K562 (cell line): ENCODE measurements around the gene TTC28. TPM values are rescaled to one million over a fixed set of nuclear protein-coding genes. Genes with fewer than 3 reads are reported as not detected.
A peak's percentile ranks its signal among the peaks of the same experiment; 100 is the strongest.

Source experiments
- ATAC-seq: fragments of 200-7000 bp; cut with Tn5 transposase; 3 replicates; pipeline ENCODE4 v1.9.1; 2020; ENCODE audit warnings: moderate library complexity
- BruUV-seq: library from RNA; stranded (reverse); fragments of 400-500 nt; replicated peaks from 2 replicates; lab custom pipeline; 2021; lab: Mats Ljungman, UMichigan
- CTCF ChIA-PET: fragments of 300-600 bp; formaldehyde crosslinking; extraction: SDS; loops from one replicate; lab custom pipeline; 2021; ENCODE audit warnings: low intra/inter-chr PET ratio; lab: Yijun Ruan, JAX
- POLR2A ChIA-PET: fragments of 300-600, 350-650 bp; sonication (Branson Sonifier 250); formaldehyde crosslinking; extraction: SDS; loops from one replicate; lab custom pipeline; 2021; ENCODE audit warnings: antibody characterized with exemption, inconsistent platforms; lab: Yijun Ruan, JAX
- DNase-seq, 4 experiments: peaks; one replicate each; pipeline versions ENCODE4 v3.0.0 to v3.0.0-alpha.2; 2011 to 2018; ENCODE audit warnings: low spot score in 3 of 4, mixed read lengths in 3 of 4; ENCODE audit errors: extremely low read depth in 1 of 4
- FAIRE-seq: peaks from 2 replicates; lab custom pipeline; 2011; peaks lifted over from hg19 to GRCh38; lab: Jason Lieb, UNC
- H2AFZ ChIP-seq: 2 replicates; pipeline ENCODE4 v1.6.0; 2011; ENCODE audit warnings: low read depth, low read length, control low read depth, inconsistent platforms
- H3K27ac ChIP-seq: fragments of 200-600 bp; 3 replicates; pipeline ENCODE4 v1.8.0; 2011; ENCODE audit warnings: low read depth, mild to moderate bottlenecking, control low read depth, inconsistent platforms, low read length, moderate library complexity, mixed read lengths; ENCODE audit errors: extremely low read depth
- H3K27me3 ChIP-seq, 2 experiments: fragments of 300-600 bp in 1 of 2; 2 replicates in 1 of 2; 3 replicates in 1 of 2; pipeline versions ENCODE4 v1.6.0 to v1.8.0; 2011; ENCODE audit warnings: inconsistent platforms in 2 of 2, low read length in 2 of 2, mild to moderate bottlenecking in 1 of 2, mixed read lengths in 1 of 2, moderate library complexity in 1 of 2; ENCODE audit not compliant: control insufficient read depth in 2 of 2, insufficient read depth in 2 of 2
- H3K36me3 ChIP-seq: fragments of 300-600 bp; 3 replicates; pipeline ENCODE4 v1.8.0; 2011; ENCODE audit warnings: mild to moderate bottlenecking, low read length, inconsistent platforms; ENCODE audit not compliant: control insufficient read depth, insufficient read depth
- H3K4me1 ChIP-seq, 2 experiments: fragments of 200-600 bp in 1 of 2; replicated peaks in 1 of 2; 2 replicates in 1 of 2; 3 replicates in 1 of 2; pipeline versions ENCODE4 v1.5.1 to v1.8.0; 2011; ENCODE audit warnings: inconsistent platforms in 2 of 2, low read length in 2 of 2, mild to moderate bottlenecking in 1 of 2, mixed read lengths in 1 of 2, moderate library complexity in 1 of 2; ENCODE audit not compliant: control insufficient read depth in 2 of 2, insufficient read depth in 2 of 2
- H3K4me2 ChIP-seq: 2 replicates; pipeline ENCODE4 v1.6.1; 2011; ENCODE audit warnings: low read length, control low read depth, inconsistent platforms, mixed read lengths; ENCODE audit not compliant: insufficient read depth
- H3K4me3 ChIP-seq: fragments of 200-600 bp; sonication (generic), shearing (Covaris generic); 2 replicates; pipeline ENCODE4 v1.5.1; 2016; ENCODE audit warnings: control low read depth, inconsistent platforms
- H3K79me2 ChIP-seq: fragments of 200-600 bp; 3 replicates; pipeline ENCODE4 v1.8.0; 2011; ENCODE audit warnings: low read length, inconsistent platforms; ENCODE audit not compliant: control insufficient read depth, insufficient read depth
- H3K9ac ChIP-seq, 2 experiments: 2 replicates each; pipeline versions ENCODE4 v1.6.0 to v1.6.1; 2011; ENCODE audit warnings: low read depth in 2 of 2, low read length in 2 of 2, control low read depth in 1 of 2, inconsistent platforms in 1 of 2, mild to moderate bottlenecking in 1 of 2, mixed read lengths in 1 of 2; ENCODE audit not compliant: insufficient read depth in 1 of 2
- H3K9me1 ChIP-seq: one replicate; pipeline ENCODE4 v1.6.0; 2011; ENCODE audit warnings: inconsistent platforms, mild to moderate bottlenecking, low read length, moderate library complexity; ENCODE audit not compliant: control insufficient read depth, insufficient read depth
- H3K9me3 ChIP-seq: replicated peaks from 2 replicates; pipeline ENCODE4 v1.5.1; 2011; ENCODE audit warnings: low read depth, low read length, inconsistent platforms; ENCODE audit not compliant: control insufficient read depth, insufficient read depth
- H4K20me1 ChIP-seq: replicated peaks from 2 replicates; pipeline ENCODE4 v1.6.1; 2011; ENCODE audit warnings: low read length, inconsistent platforms, mixed read lengths; ENCODE audit not compliant: control insufficient read depth, insufficient read depth
- CBFA2T2 ChIP-seq: fragments of 450-650 bp; conservative IDR thresholded peaks from 2 replicates; pipeline ENCODE4 v1.6.1; 2017; ENCODE audit warnings: mild to moderate bottlenecking
- CBX3 ChIP-seq, 2 experiments: IDR thresholded peaks; 1 replicate in 1 of 2; 2 replicates in 1 of 2; pipeline ENCODE4 v1.6.1; 2012; ENCODE audit warnings: inconsistent platforms in 2 of 2, low read length in 2 of 2, borderline replicate concordance in 1 of 2, control low read depth in 1 of 2
- CBX5 ChIP-seq: IDR thresholded peaks from 2 replicates; pipeline ENCODE4 v1.6.1; 2014; ENCODE audit warnings: low read depth, borderline replicate concordance
- GATAD2A ChIP-seq: fragments of 450-650 bp; IDR thresholded peaks from 2 replicates; pipeline ENCODE4 v1.6.1; 2017
- SMARCA4 ChIP-seq: fragments of 450-650 bp; IDR thresholded peaks from 2 replicates; pipeline ENCODE4 v1.6.1; 2016
- STAT6 ChIP-seq: sonication (generic); formaldehyde crosslinking; IDR thresholded peaks from 2 replicates; pipeline ENCODE4 v1.8.1; 2023; ENCODE audit warnings: mild to moderate bottlenecking, missing genetic modification reagents
- TOE1 ChIP-seq, 2 experiments: fragments of 450-650 bp in 1 of 2; sonication (generic) in 1 of 2; formaldehyde crosslinking in 1 of 2; IDR thresholded peaks; 2 replicates each; pipeline versions ENCODE4 v1.7.1 to v1.8.0; 2016 to 2022; ENCODE audit warnings: borderline replicate concordance in 2 of 2, mild to moderate bottlenecking in 2 of 2, antibody characterized with exemption in 1 of 2, inconsistent platforms in 1 of 2, low read depth in 1 of 2, missing genetic modification reagents in 1 of 2, moderate library complexity in 1 of 2
- TRIM24 ChIP-seq, 2 experiments: fragments of 450-650 bp; IDR thresholded peaks; 2 replicates each; pipeline ENCODE4 v1.6.1; 2016
- ZC3H8 ChIP-seq: fragments of 450-650 bp; IDR thresholded peaks from 2 replicates; pipeline ENCODE4 v1.6.1; 2017
- ZFPM2 ChIP-seq: fragments of 250-450 bp; sonication (Bioruptor Pico); IDR thresholded peaks from 2 replicates; pipeline ENCODE4 v1.5.1; 2022; ENCODE audit warnings: mild to moderate bottlenecking
- ZNF639 ChIP-seq, 2 experiments: fragments of 200-800 bp in 1 of 2; sonication (Bioruptor generic) in 1 of 2; sonication (generic) in 1 of 2; formaldehyde crosslinking in 1 of 2; IDR thresholded peaks in 1 of 2; conservative IDR thresholded peaks in 1 of 2; 2 replicates each; pipeline versions ENCODE4 v1.5.0 to v1.6.1; 2016 to 2020; ENCODE audit warnings: missing compliant biosample characterization in 1 of 2, missing genetic modification characterization in 1 of 2, missing genetic modification reagents in 1 of 2
- ZNF707 ChIP-seq: fragments of 250-450 bp; sonication (Bioruptor Pico); conservative IDR thresholded peaks from 2 replicates; pipeline ENCODE4 v1.8.0; 2022; ENCODE audit warnings: inconsistent platforms, mild to moderate bottlenecking, moderate library complexity
- ZNF780A ChIP-seq: fragments of 250-450 bp; sonication (Bioruptor Pico); IDR thresholded peaks from 2 replicates; pipeline ENCODE4 v1.5.0; 2021; ENCODE audit warnings: mild to moderate bottlenecking
- ZZZ3 ChIP-seq: fragments of 450-650 bp; IDR thresholded peaks from 2 replicates; pipeline ENCODE4 v1.6.1; 2016; ENCODE audit warnings: antibody characterized with exemption, mild to moderate bottlenecking, moderate library complexity
- WGBS: fragments of 100-300 bp; shearing (Covaris generic); methylation state at CpG from one replicate; pipeline ENCODE4 v1.1.6; 2016; ENCODE audit warnings: low coverage, mixed read lengths; ENCODE audit not compliant: insufficient coverage; ENCODE audit errors: missing lambda C conversion rate; 5-methylcytosine and 5-hydroxymethylcytosine counted together
- in situ Hi-C: fragments of 300-500 bp; cut with MboI; formaldehyde crosslinking; loops from 4 replicates; pipeline ENCODE4 v1.15.0; 2018; ENCODE audit warnings: inconsistent platforms, mixed read lengths
- intact Hi-C: fragments of 100-400 bp; cut with micrococcal nuclease; formaldehyde crosslinking; loops from 2 replicates; pipeline ENCODE4 v1.14.2; 2022
- polyA plus RNA-seq, 8 experiments: library from polyadenylated mRNA; depleted of rRNA in 4 of 8; stranded (reverse) in 5 of 8; unstranded in 3 of 8; fragments of >200 nt; fragmentation: Nextera tagmentation in 2 of 8; fragmentation: Illumina TruSeq in 1 of 8; extraction: Ambion mirVana in 2 of 8; extraction: Trizol in 1 of 8; gene quantifications; 2 replicates each; pipeline versions ENCODE4 v1.2.1 to v1.2.3, GENCODE V29; 2011 to 2014; ENCODE audit warnings: inconsistent platforms in 1 of 8, missing spikeins in 1 of 8
- total RNA-seq, 7 experiments: library from RNA; depleted of rRNA in 6 of 7; stranded (reverse); fragments of >200 nt in 6 of 7; fragmentation: Illumina TruSeq in 2 of 7; extraction: Trizol in 2 of 7; gene quantifications; 2 replicates each; pipeline versions ENCODE4 v1.2.1 to v1.2.3, GENCODE V29; 2011 to 2021; ENCODE audit warnings: low replicate concordance in 1 of 7

TTC28 gene
- total and polyA plus RNA-seq, 9 of the 15 experiments (the other 6 are each of a cell fraction or from before 2014, with no cell fraction given), result 0.22 to 10.7 (median 3.1) TPM

- Histone ChIP-seq H3K36me3 (no peaks in the 10 kb centered on the region), H3K27me3 (no peaks in the 10 kb centered on the region), H3K4me3 (no peak overlapping the region), H3K9me3 (no peaks in the 10 kb centered on the region), H3K27ac (no peak overlapping the region), H3K79me2 (no peaks in the 10 kb centered on the region), H3K9ac (no peak overlapping the region), H3K4me2 (no peak overlapping the region), H4K20me1 (no peaks in the 10 kb centered on the region), H2AFZ (no peak overlapping the region), H3K4me1 (peaks cover 12 to 22% of the 10 kb centered on the region in 2 experiments), H3K9me1 (no peaks in the 10 kb centered on the region)
- ATAC-seq (no peak), DNase-seq (no peak), FAIRE-seq (no peak)
- TF ChIP-seq ZFPM2 (no peak), ZC3H8 (no peak), SMARCA4 (no peak), CBFA2T2 (no peak)
- intact Hi-C loops (loop anchor here (10.0 kb wide), 1 partner anchor 355 kb away; no protein-coding TSS in a partner anchor), in situ Hi-C loops (no loop called here)
- ChIA-PET CTCF (no interaction called here), POLR2A (no interaction called here)
- BruUV-seq, result no TSS peak
These were observed 439.7 kb downstream of the TTC28 start for GRCh38 chr22:28239941-28240340.

- ChIA-PET CTCF (no interaction called here), POLR2A (no interaction called here)
- H3K27ac ChIP-seq, result no peak overlapping the region
- FAIRE-seq, result no peak
- H3K9ac ChIP-seq, result no peak overlapping the region
- no peak overlapping the region for H3K4me2 ChIP-seq
- H3K36me3 ChIP-seq, result no peaks in the 10 kb centered on the region
- no TSS peak for BruUV-seq
- H3K9me1 ChIP-seq, result no peaks in the 10 kb centered on the region
- no peak overlapping the region for H3K4me3 ChIP-seq
- WGBS, result 65% methylated on average over 2 of the region's 2 CpGs
- no peak for DNase-seq
- no peaks in the 10 kb centered on the region for H3K9me3 ChIP-seq
- no peak for ATAC-seq
- intact Hi-C loops, result no loop called here
- H4K20me1 ChIP-seq, result no peaks in the 10 kb centered on the region
- no peaks in the 10 kb centered on the region for H3K79me2 ChIP-seq
- H3K27me3 ChIP-seq, result no peaks in the 10 kb centered on the region
- 0 out of 5 replicates have a peak, but pooled peaks cover under 1 to 3% of the 10 kb centered on the region in 2 experiments for H3K4me1 ChIP-seq
- H2AFZ ChIP-seq, result no peak overlapping the region
- in situ Hi-C loops, result no loop called here
- TF ChIP-seq STAT6 (CRISPR knock-in tag) (no peak), GATAD2A (no peak), TOE1 (IDR thresholded peaks at IDR 0.05; ENCODE audit: borderline replicate concordance) (no peak), TOE1 (CRISPR knock-in tag; IDR thresholded peaks at IDR 0.05; ENCODE audit: borderline replicate concordance, low read depth) (no peak), ZZZ3 (no peak), CBX3 (IDR thresholded peaks at IDR 0.05; ENCODE audit: borderline replicate concordance in 1 of 2, low read length in 2 of 2) (peak in 1 of 2 experiments; percentile 43; a peak in 1 of 3 replicates), TRIM24 (IDR thresholded peaks at IDR 0.05) (peak; percentile 25 to 67; a peak in 3 of 4 replicates), ZNF780A (no peak), ZNF707 (CRISPR knock-in tag) (no peak), CBX5 (0 out of 2 replicates have a peak, but pooled peaks have one; percentile 35), ZNF639 (CRISPR knock-in tag; conservative IDR thresholded peaks at IDR 0.05 in 1 of 2, IDR thresholded peaks at IDR 0.05 in 1 of 2) (no peak)
These were observed 441.9 kb downstream of the TTC28 start for GRCh38 chr22:28237783-28238182.
